ENCODE results near the gene VPS41. TPM values are rescaled to one million over a fixed set of nuclear protein-coding genes. Genes with fewer than 3 reads are reported as not detected.

Gene VPS41
- total RNA-seq, 1 experiment from 2014 or later = 92.3 TPM

- Histone ChIP-seq H3F3A (ENCODE audit: insufficient read depth, low read depth) (peaks cover 4% of the 10 kb centered on the region), H3K4me1 (replicated peaks; ENCODE audit: insufficient read depth) (no peaks in the 10 kb centered on the region), H2AFZ (no peak overlapping the region), H3K79me2 (ENCODE audit: low read depth) (no peaks in the 10 kb centered on the region), H3K9me3 (ENCODE audit: insufficient read depth, low read depth) (no peaks in the 10 kb centered on the region), H3K36me3 (ENCODE audit: low read depth) (no peaks in the 10 kb centered on the region), H3K27ac (no peak overlapping the region), H4K20me1 (ENCODE audit: insufficient read depth) (0 out of 2 replicates have a peak, but pooled peaks cover 4% of the 10 kb centered on the region), H3K4me2 (no peak overlapping the region), H3K9me2 (ENCODE audit: insufficient read depth) (no peaks in the 10 kb centered on the region; the same call in 1 of the 2 replicates), H3K4me3 (no peak overlapping the region), H3K27me3 (ENCODE audit: insufficient read depth, low read depth) (no peaks in the 10 kb centered on the region)
- intact Hi-C loops (cut with micrococcal nuclease; ENCODE audit: unreplicated experiment) = no loop called here
- DNase-seq = no peak
- POLR2A ChIA-PET (ENCODE audit: unreplicated experiment) = no interaction called here
- CTCF ChIA-PET = no interaction called here
- no peak for TF ChIP-seq CTCF (conservative IDR thresholded peaks at IDR 0.05)
- no peak for TF ChIP-seq EZH2 (IDR thresholded peaks at IDR 0.05; ENCODE audit: low read depth)
- no TSS peak for BruUV-seq (replicated peaks)
These were observed 78.2 kb downstream of the VPS41 start for GRCh38 chr7:38830826-38831225.

GRCh38 chr7:38829488-38830165 is 79.4 kb downstream of the VPS41 start:
- DNase-seq = no peak
- Histone ChIP-seq H3K27ac (no peak overlapping the region), H2AFZ (no peak overlapping the region), H3K79me2 (ENCODE audit: low read depth) (no peaks in the 10 kb centered on the region), H3K9me2 (ENCODE audit: insufficient read depth) (no peaks in the 10 kb centered on the region), H3K4me2 (no peak overlapping the region), H3F3A (ENCODE audit: insufficient read depth, low read depth) (peaks cover 4% of the 10 kb centered on the region), H3K4me3 (no peak overlapping the region), H3K9me3 (ENCODE audit: insufficient read depth, low read depth) (no peaks in the 10 kb centered on the region), H3K36me3 (ENCODE audit: low read depth) (no peaks in the 10 kb centered on the region), H3K4me1 (replicated peaks; ENCODE audit: insufficient read depth) (no peaks in the 10 kb centered on the region), H4K20me1 (ENCODE audit: insufficient read depth) (0 out of 2 replicates have a peak, but pooled peaks cover 4% of the 10 kb centered on the region), H3K27me3 (ENCODE audit: insufficient read depth, low read depth) (no peaks in the 10 kb centered on the region)
- intact Hi-C loops (cut with micrococcal nuclease; ENCODE audit: unreplicated experiment) = no loop called here
- BruUV-seq (replicated peaks) = no TSS peak
- ChIA-PET POLR2A (ENCODE audit: unreplicated experiment) (no interaction called here), CTCF (no interaction called here)
- TF ChIP-seq EZH2 (IDR thresholded peaks at IDR 0.05; ENCODE audit: low read depth) (no peak), CTCF (conservative IDR thresholded peaks at IDR 0.05) (no peak)

- no TSS peak for BruUV-seq (replicated peaks)
- peaks cover 5% of the 10 kb centered on the region; the same call in 1 of the 2 replicates for H3K9me3 ChIP-seq (ENCODE audit: insufficient read depth, low read depth)
- no peaks in the 10 kb centered on the region for H3K79me2 ChIP-seq (ENCODE audit: low read depth)
- H3K27ac ChIP-seq = no peak overlapping the region
- H3K36me3 ChIP-seq (ENCODE audit: low read depth) = no peaks in the 10 kb centered on the region
- H3K4me1 ChIP-seq (replicated peaks; ENCODE audit: insufficient read depth) = no peaks in the 10 kb centered on the region
- no peaks in the 10 kb centered on the region for H3K9me2 ChIP-seq (ENCODE audit: insufficient read depth)
- H2AFZ ChIP-seq = no peak overlapping the region
- H3K4me3 ChIP-seq = no peak overlapping the region
- CTCF ChIA-PET = no interaction called here
- POLR2A ChIA-PET (ENCODE audit: unreplicated experiment) = no interaction called here
- DNase-seq = no peak
- intact Hi-C loops (cut with micrococcal nuclease; ENCODE audit: unreplicated experiment) = no loop called here
- peaks cover 4% of the 10 kb centered on the region for H3F3A ChIP-seq (ENCODE audit: insufficient read depth, low read depth)
- TF ChIP-seq CTCF (conservative IDR thresholded peaks at IDR 0.05) (no peak), EZH2 (IDR thresholded peaks at IDR 0.05; ENCODE audit: low read depth) (no peak)
- H3K4me2 ChIP-seq = no peak overlapping the region
- 0 out of 2 replicates have a peak, but pooled peaks cover 4% of the 10 kb centered on the region for H4K20me1 ChIP-seq (ENCODE audit: insufficient read depth)
- no peaks in the 10 kb centered on the region for H3K27me3 ChIP-seq (ENCODE audit: insufficient read depth, low read depth)
These were observed 81.0 kb downstream of the VPS41 start for GRCh38 chr7:38828026-38828425.

All from PC-9 (cell line).